KMS-11 (cell line): ENCODE data around the gene AAGAB.

Experiments used
- H2AFZ ChIP-seq: fragments of 200-600 bp; sonication (generic); 2 replicates; pipeline ENCODE4 v1.6.1; 2016; ENCODE audit warnings: antibody characterized with exemption, mixed run types, low read depth
- H3K27ac ChIP-seq: fragments of 200-600 bp; sonication (generic); 2 replicates; pipeline ENCODE4 v1.6.1; 2016; ENCODE audit warnings: mild to moderate bottlenecking, mixed run types
- H3K27me3 ChIP-seq: fragments of 200-600 bp; sonication (generic); 2 replicates; pipeline ENCODE4 v1.6.1; 2017; ENCODE audit warnings: mild to moderate bottlenecking, low read depth, mixed run types, moderate library complexity; ENCODE audit not compliant: insufficient read depth
- H3K36me3 ChIP-seq: fragments of 200-600 bp; sonication (generic); 2 replicates; pipeline ENCODE4 v1.6.1; 2017; ENCODE audit warnings: mild to moderate bottlenecking, mixed run types; ENCODE audit not compliant: insufficient read depth
- H3K4me1 ChIP-seq: fragments of 200-600 bp; sonication (generic); 2 replicates; pipeline ENCODE4 v1.6.1; 2016; ENCODE audit warnings: mild to moderate bottlenecking, low read depth, mixed run types; ENCODE audit not compliant: poor library complexity, severe bottlenecking
- H3K4me2 ChIP-seq: fragments of 200-600 bp; sonication (generic); 2 replicates; pipeline ENCODE4 v1.7.0; 2016; ENCODE audit warnings: mild to moderate bottlenecking, mixed run types
- H3K4me3 ChIP-seq: fragments of 200-600 bp; sonication (generic); IDR thresholded peaks from 2 replicates; pipeline ENCODE4 v1.6.1; 2017; ENCODE audit warnings: low read depth, low read length, mixed read lengths; ENCODE audit not compliant: insufficient read depth
- H3K79me2 ChIP-seq: fragments of 200-600 bp; sonication (generic); 2 replicates; pipeline ENCODE4 v1.6.1; 2016; ENCODE audit warnings: low read depth, mixed run types; ENCODE audit not compliant: insufficient read depth
- H3K9ac ChIP-seq: fragments of 200-600 bp; sonication (generic); 2 replicates; pipeline ENCODE4 v1.6.1; 2016; ENCODE audit warnings: mild to moderate bottlenecking, mixed run types
- H4K20me1 ChIP-seq: fragments of 200-600 bp; sonication (generic); 2 replicates; pipeline ENCODE4 v1.6.1; 2016; ENCODE audit warnings: mild to moderate bottlenecking, mixed run types; ENCODE audit not compliant: insufficient read depth
- CTCF ChIP-seq: fragments of 200-600 bp; sonication (generic); conservative IDR thresholded peaks from 2 replicates; pipeline ENCODE4 v1.6.1; 2017; ENCODE audit warnings: low read depth, mild to moderate bottlenecking, antibody characterized with exemption, low read length, moderate library complexity, mixed read lengths

The AAGAB gene

GRCh38 chr15:67167091-67167490 is 87.4 kb downstream of the AAGAB start:
- H3K79me2 ChIP-seq, result no peaks in the 10 kb centered on the region
- no peaks in the 10 kb centered on the region for H4K20me1 ChIP-seq
- H3K27ac ChIP-seq, result no peak overlapping the region
- H3K9ac ChIP-seq, result no peak overlapping the region
- H3K27me3 ChIP-seq, result no peaks in the 10 kb centered on the region
- H3K4me1 ChIP-seq, result no peaks in the 10 kb centered on the region
- TF ChIP-seq CTCF, result no peak
- no peak overlapping the region for H3K4me2 ChIP-seq
- no peak overlapping the region for H2AFZ ChIP-seq
- H3K36me3 ChIP-seq, result no peaks in the 10 kb centered on the region
- H3K4me3 ChIP-seq, result no peak overlapping the region

- H3K36me3 ChIP-seq, result no peaks in the 10 kb centered on the region
- H3K4me2 ChIP-seq, result no peak overlapping the region
- H3K79me2 ChIP-seq, result no peaks in the 10 kb centered on the region
These were observed 88.0 kb downstream of the AAGAB start for GRCh38 chr15:67166280-67167009.

GRCh38 chr15:67165254-67166253 is 88.9 kb downstream of the AAGAB start:
- Histone ChIP-seq H3K27ac (no peak overlapping the region), H2AFZ (no peak overlapping the region), H3K79me2 (no peaks in the 10 kb centered on the region), H4K20me1 (no peaks in the 10 kb centered on the region), H3K4me2 (no peak overlapping the region), H3K27me3 (no peaks in the 10 kb centered on the region), H3K4me3 (no peak overlapping the region), H3K36me3 (no peaks in the 10 kb centered on the region), H3K9ac (no peak overlapping the region), H3K4me1 (no peaks in the 10 kb centered on the region)
- TF ChIP-seq CTCF, result no peak

More at GRCh38 chr15:67166280-67167009, 88.0 kb downstream of the AAGAB start:
- Histone ChIP-seq H3K4me3 (no peak overlapping the region), H3K27me3 (no peaks in the 10 kb centered on the region), H3K4me1 (no peaks in the 10 kb centered on the region), H3K9ac (no peak overlapping the region), H3K27ac (no peak overlapping the region), H4K20me1 (no peaks in the 10 kb centered on the region), H2AFZ (no peak overlapping the region)
- no peak for TF ChIP-seq CTCF

GRCh38 chr15:67164811-67165253 is 89.6 kb downstream of the AAGAB start:
- Histone ChIP-seq H3K4me2 (no peak overlapping the region), H4K20me1 (no peaks in the 10 kb centered on the region), H3K27me3 (no peaks in the 10 kb centered on the region), H3K4me3 (no peak overlapping the region), H2AFZ (no peak overlapping the region), H3K9ac (no peak overlapping the region), H3K4me1 (no peaks in the 10 kb centered on the region), H3K36me3 (no peaks in the 10 kb centered on the region), H3K79me2 (no peaks in the 10 kb centered on the region), H3K27ac (no peak overlapping the region)
- TF ChIP-seq CTCF, result no peak
